H9 (cell line): ENCODE results near the gene HS3ST6. TPM values are rescaled to one million over a fixed set of nuclear protein-coding genes. Genes with fewer than 3 reads are reported as not detected.

Experiments used
- DNase-seq: peaks from one replicate; pipeline ENCODE4 v3.0.0-alpha.2; 2017
- H2AFZ ChIP-seq: one replicate; pipeline ENCODE4 v1.6.1; 2013; ENCODE audit warnings: mild to moderate bottlenecking, low read length, control low read depth, moderate library complexity
- H2AK5ac ChIP-seq: 2 replicates; pipeline ENCODE4 v1.6.1; 2013; ENCODE audit warnings: low read length, control low read depth, mixed read lengths; ENCODE audit not compliant: insufficient read length
- H2BK120ac ChIP-seq: one replicate; pipeline ENCODE4 v1.6.1; 2013; ENCODE audit warnings: low read depth, mild to moderate bottlenecking, low read length, control low read depth, inconsistent platforms; ENCODE audit not compliant: poor library complexity, severe bottlenecking
- H2BK12ac ChIP-seq: 2 replicates; pipeline ENCODE4 v1.6.1; 2013; ENCODE audit warnings: low read length, control low read depth, mixed read lengths, low read depth; ENCODE audit not compliant: insufficient read length
- H2BK15ac ChIP-seq: 2 replicates; pipeline ENCODE4 v1.6.1; 2013; ENCODE audit warnings: low read depth, low read length, control low read depth
- H2BK20ac ChIP-seq: one replicate; pipeline ENCODE4 v1.6.1; 2013; ENCODE audit warnings: low read depth, mild to moderate bottlenecking, low read length, control low read depth, inconsistent platforms; ENCODE audit not compliant: poor library complexity, severe bottlenecking
- H2BK5ac ChIP-seq: 2 replicates; pipeline ENCODE4 v1.6.1; 2013; ENCODE audit warnings: low read length, control low read depth, mixed read lengths; ENCODE audit not compliant: insufficient read length
- H3K14ac ChIP-seq: 2 replicates; pipeline ENCODE4 v1.6.1; 2013; ENCODE audit warnings: low read length, control low read depth; ENCODE audit not compliant: insufficient read depth
- H3K18ac ChIP-seq: 2 replicates; pipeline ENCODE4 v1.6.1; 2013; ENCODE audit warnings: low read depth, mild to moderate bottlenecking, mixed read lengths, low read length, control low read depth; ENCODE audit not compliant: insufficient read length
- H3K23ac ChIP-seq: 2 replicates; pipeline ENCODE4 v1.6.1; 2013; ENCODE audit warnings: low read length, control low read depth, mixed read lengths, low read depth; ENCODE audit not compliant: insufficient read length
- H3K23me2 ChIP-seq: 2 replicates; pipeline ENCODE4 v1.6.1; 2013; ENCODE audit warnings: low read depth, mild to moderate bottlenecking, mixed read lengths, low read length, control low read depth; ENCODE audit not compliant: insufficient read length, poor library complexity, severe bottlenecking
- H3K27ac ChIP-seq: 2 replicates; pipeline ENCODE4 v1.5.1; 2013; ENCODE audit warnings: low read length, control low read depth, mixed read lengths, low read depth; ENCODE audit not compliant: insufficient read length
- H3K27me3 ChIP-seq: 2 replicates; pipeline ENCODE4 v1.6.1; 2013; ENCODE audit warnings: low read length, control low read depth, inconsistent platforms; ENCODE audit not compliant: insufficient read depth
- H3K4ac ChIP-seq: 2 replicates; pipeline ENCODE4 v1.6.1; 2013; ENCODE audit warnings: low read depth, mild to moderate bottlenecking, control low read depth, inconsistent platforms, low read length, moderate library complexity
- H3K4me1 ChIP-seq: 2 replicates; pipeline ENCODE4 v1.6.1; 2013; ENCODE audit warnings: low read length, control low read depth, inconsistent platforms; ENCODE audit not compliant: insufficient read depth
- H3K4me2 ChIP-seq: 2 replicates; pipeline ENCODE4 v1.6.1; 2013; ENCODE audit warnings: low read length, control low read depth, mixed read lengths; ENCODE audit not compliant: insufficient read length, insufficient read depth
- H3K56ac ChIP-seq: 2 replicates; pipeline ENCODE4 v1.6.1; 2013; ENCODE audit warnings: low read depth, mild to moderate bottlenecking, mixed read lengths, low read length, control low read depth; ENCODE audit not compliant: insufficient read length
- H3K79me1 ChIP-seq: 2 replicates; pipeline ENCODE4 v1.6.1; 2013; ENCODE audit warnings: low read depth, mild to moderate bottlenecking, moderate library complexity, low read length, control low read depth, inconsistent platforms; ENCODE audit not compliant: insufficient read depth, poor library complexity, severe bottlenecking
- H3K79me2 ChIP-seq: 2 replicates; pipeline ENCODE4 v1.6.1; 2013; ENCODE audit warnings: low read length, control low read depth, inconsistent platforms; ENCODE audit not compliant: insufficient read depth
- H3K9ac ChIP-seq: 2 replicates; pipeline ENCODE4 v1.6.1; 2013; ENCODE audit warnings: low read length, control low read depth, mixed read lengths; ENCODE audit not compliant: insufficient read length; ENCODE audit errors: extremely low read depth
- H3K9me3 ChIP-seq: one replicate; pipeline ENCODE4 v1.6.1; 2013; ENCODE audit warnings: low read depth, low read length, inconsistent platforms; ENCODE audit not compliant: control insufficient read depth
- H3T11ph ChIP-seq: one replicate; pipeline ENCODE4 v1.6.1; 2013; ENCODE audit warnings: mild to moderate bottlenecking, low read length, control low read depth, inconsistent platforms
- H4K20me1 ChIP-seq: one replicate; pipeline ENCODE4 v1.6.1; 2013; ENCODE audit not compliant: control insufficient read depth, insufficient read length, insufficient read depth
- H4K5ac ChIP-seq: 2 replicates; pipeline ENCODE4 v1.6.1; 2013; ENCODE audit warnings: low read depth, mild to moderate bottlenecking, mixed read lengths, low read length, control low read depth; ENCODE audit not compliant: insufficient read length
- H4K8ac ChIP-seq: replicated peaks from 2 replicates; pipeline ENCODE4 v1.6.1; 2013; ENCODE audit warnings: low read length, control low read depth, mixed read lengths, low read depth; ENCODE audit not compliant: insufficient read length
- H4K91ac ChIP-seq: 2 replicates; pipeline ENCODE4 v1.6.1; 2013; ENCODE audit warnings: low read depth, mild to moderate bottlenecking, moderate library complexity, mixed read lengths, low read length, control low read depth; ENCODE audit not compliant: insufficient read length
- H3K27ac Mint-ChIP-seq, 3 experiments: 2 replicates in 2 of 3; 3 replicates in 1 of 3; pipeline ENCODE4 v1.8.0; 2020 to 2021; ENCODE audit warnings: mixed read lengths in 3 of 3, mild to moderate bottlenecking in 1 of 3, moderate library complexity in 1 of 3
- H3K27me3 Mint-ChIP-seq: 2 replicates; pipeline ENCODE4 v1.8.0; 2021; ENCODE audit warnings: low read depth, mild to moderate bottlenecking, moderate library complexity, mixed read lengths
- H3K36me3 Mint-ChIP-seq, 3 experiments: 2 replicates in 2 of 3; 3 replicates in 1 of 3; pipeline ENCODE4 v1.8.0; 2020 to 2021; ENCODE audit warnings: low read depth in 3 of 3, mixed read lengths in 3 of 3; ENCODE audit not compliant: insufficient read depth in 1 of 3
- H3K4me1 Mint-ChIP-seq, 2 experiments: 2 replicates each; pipeline ENCODE4 v1.8.0; 2020; ENCODE audit warnings: mixed read lengths in 2 of 2
- H3K4me3 Mint-ChIP-seq, 2 experiments: 2 replicates in 1 of 2; 3 replicates in 1 of 2; pipeline ENCODE4 v1.8.0; 2020 to 2021; ENCODE audit warnings: mild to moderate bottlenecking in 2 of 2, mixed read lengths in 2 of 2, moderate library complexity in 1 of 2
- H3K9me3 Mint-ChIP-seq, 2 experiments: 2 replicates in 1 of 2; 3 replicates in 1 of 2; pipeline ENCODE4 v1.8.0; 2020; ENCODE audit warnings: mild to moderate bottlenecking in 2 of 2, mixed read lengths in 2 of 2, moderate library complexity in 1 of 2
- CTCF ChIP-seq: fragments of 200-600 bp; sonication (generic); conservative IDR thresholded peaks from 3 replicates; pipeline ENCODE4 v1.8.0; 2021; ENCODE audit warnings: antibody characterized with exemption, mild to moderate bottlenecking
- WGBS: extraction: QIAGEN DNeasy Blood & Tissue Kit; methylation state at CpG from one replicate; pipeline ENCODE4 v1.1.7; 2013; ENCODE audit warnings: missing lambda C conversion rate, low lambda C conversion rate, mixed read lengths; ENCODE audit not compliant: insufficient read length; ENCODE audit errors: extremely low coverage; 5-methylcytosine and 5-hydroxymethylcytosine counted together
- total RNA-seq: library from RNA; stranded (reverse); gene quantifications from 2 replicates; pipeline ENCODE4 v1.2.1, GENCODE V29; 2021

The HS3ST6 gene
- total RNA-seq, 1 experiment from 2014 or later, result not detected

DNA sequence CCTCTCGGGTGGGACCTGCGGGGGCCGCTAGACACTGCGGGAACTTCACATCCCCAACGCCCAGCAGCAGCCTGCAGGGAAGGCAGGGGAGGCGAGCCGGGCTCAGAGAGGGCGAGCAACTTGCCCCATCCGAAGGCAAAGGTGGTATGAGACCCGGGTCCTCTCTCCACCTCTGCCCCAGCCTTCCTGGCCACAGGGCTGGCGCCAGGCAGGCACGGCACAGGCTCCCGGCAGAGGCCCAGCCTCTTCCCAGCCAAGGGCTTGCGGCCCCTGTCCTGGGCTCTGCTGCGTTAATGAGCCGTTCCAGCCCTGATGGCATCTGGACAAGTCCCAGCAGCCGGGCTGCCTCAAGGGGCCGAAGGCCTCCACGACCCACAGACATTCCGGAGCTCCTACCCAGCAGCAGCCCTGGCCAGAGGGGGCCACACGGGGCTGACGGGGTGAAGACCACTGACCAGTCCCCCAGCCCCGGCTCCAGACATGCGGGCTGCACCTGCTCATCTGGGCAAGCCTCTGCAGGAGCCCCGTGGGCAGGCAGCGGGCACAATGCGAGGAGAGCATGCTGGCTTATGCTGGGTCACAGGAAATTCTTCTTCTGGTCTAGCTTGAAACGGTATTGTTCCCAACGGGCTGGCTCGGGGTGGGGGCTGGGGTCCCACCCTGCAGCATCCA, 1.2 kb upstream of the HS3ST6 start:
- H2BK15ac ChIP-seq, result no peak overlapping the region
- H3K23me2 ChIP-seq, result peaks cover 4% of the 10 kb centered on the region
- no peak overlapping the region for H4K5ac ChIP-seq
- H3K27me3 ChIP-seq, result peaks cover 43% of the 10 kb centered on the region
- H3K9ac ChIP-seq, result no peak overlapping the region
- H3K23ac ChIP-seq, result no peak overlapping the region
- H3K4ac ChIP-seq, result no peak overlapping the region
- Mint-ChIP-seq H3K27ac (no peak overlapping the region), H3K27me3 (peaks cover 94% of the 10 kb centered on the region), H3K4me3 (no peak overlapping the region), H3K9me3 (peaks cover 2% of the 10 kb centered on the region in 2 experiments; a peak in 3 of 5 replicates), H3K36me3 (peaks cover 0 to 2% (median 0%) of the 10 kb centered on the region in 3 experiments; a peak in 1 of 7 replicates), H3K4me1 (peaks cover 14 to 60% of the 10 kb centered on the region in 2 experiments)
- H2AK5ac ChIP-seq, result no peak overlapping the region
- H3K14ac ChIP-seq, result no peak overlapping the region
- no peak overlapping the region for H2BK120ac ChIP-seq
- no peaks in the 10 kb centered on the region for H4K20me1 ChIP-seq
- no peaks in the 10 kb centered on the region for H3K79me1 ChIP-seq
- DNase-seq, result no peak
- no peak for TF ChIP-seq CTCF
- WGBS, result no CpG with 5 or more reads among the region's 30 CpGs
- no peak overlapping the region for H4K8ac ChIP-seq
- H3K9me3 ChIP-seq, result no peaks in the 10 kb centered on the region
- no peak overlapping the region for H2BK20ac ChIP-seq
- H2AFZ ChIP-seq, result no peak overlapping the region
- H3K56ac ChIP-seq, result no peak overlapping the region
- H3K4me2 ChIP-seq, result no peak overlapping the region
- H4K91ac ChIP-seq, result no peak overlapping the region
- no peak overlapping the region for H3K18ac ChIP-seq
- H2BK5ac ChIP-seq, result no peak overlapping the region
- H3K27ac ChIP-seq, result no peak overlapping the region
- H3K4me1 ChIP-seq, result no peaks in the 10 kb centered on the region; the same call in 1 of the 2 replicates
- no peak overlapping the region for H3T11ph ChIP-seq
- no peak overlapping the region for H2BK12ac ChIP-seq
- H3K79me2 ChIP-seq, result no peaks in the 10 kb centered on the region
